A549 (cell line): ENCODE data around the gene PSG1.
"Not testable (repeated sequence)": the region's sequence is repeated elsewhere in the genome, so short reads cannot be mapped to it uniquely, and the experiment has no call there.

ENCODE experiments used
- BCL3 ChIP-seq: fragments of >200 bp; sonication (Bioruptor Twin); formaldehyde crosslinking; IDR thresholded peaks from 3 replicates; pipeline ENCODE4 v1.6.1; 2016
- CTCF ChIP-seq: fragments of >200 bp; sonication (Bioruptor Twin); formaldehyde crosslinking; IDR thresholded peaks from 3 replicates; pipeline ENCODE4 v1.5.1; 2016
- EHF ChIP-seq: fragments of 250-450 bp; sonication (Bioruptor Pico); IDR thresholded peaks from 2 replicates; pipeline ENCODE4 v1.5.0; 2020; ENCODE audit warnings: mild to moderate bottlenecking
- HDAC2 ChIP-seq: fragments of 200-600 bp; sonication (generic); IDR thresholded peaks from 2 replicates; pipeline ENCODE4 v1.6.1; 2016
- JUN ChIP-seq, 2 experiments: fragments of >200 bp; sonication (Bioruptor Twin); formaldehyde crosslinking; IDR thresholded peaks; 2 replicates in 1 of 2; 3 replicates in 1 of 2; pipeline ENCODE4 v1.6.1; 2016 to 2017
- JUNB ChIP-seq: fragments of >200 bp; sonication (Bioruptor Twin); formaldehyde crosslinking; IDR thresholded peaks from 2 replicates; pipeline ENCODE4 v1.6.1; 2016
- KDM1A ChIP-seq: fragments of 200-600 bp; sonication (generic); IDR thresholded peaks from 2 replicates; pipeline ENCODE4 v1.6.1; 2016; ENCODE audit warnings: low read depth, mild to moderate bottlenecking
- KDM5A ChIP-seq: fragments of 200-600 bp; sonication (generic); IDR thresholded peaks from 2 replicates; pipeline ENCODE4 v1.6.1; 2016; ENCODE audit warnings: antibody characterized with exemption, mild to moderate bottlenecking
- NR3C1 ChIP-seq: fragments of >200 bp; sonication (Bioruptor Twin); formaldehyde crosslinking; IDR thresholded peaks from 3 replicates; pipeline ENCODE4 v1.6.1; 2017
- PBX3 ChIP-seq: IDR thresholded peaks from 2 replicates; pipeline ENCODE4 v1.6.1; 2012
- PHF8 ChIP-seq: fragments of 200-600 bp; sonication (generic); IDR thresholded peaks from 2 replicates; pipeline ENCODE4 v1.6.1; 2016; ENCODE audit warnings: low read depth, mild to moderate bottlenecking, antibody characterized with exemption, moderate library complexity, borderline replicate concordance
- POLR2A ChIP-seq: IDR thresholded peaks from 2 replicates; pipeline ENCODE4 v1.6.1; 2012; ENCODE audit warnings: mild to moderate bottlenecking, low read length
- RAD21 ChIP-seq, 2 experiments: fragments of >200 bp in 1 of 2; sonication (Bioruptor Twin) in 1 of 2; formaldehyde crosslinking in 1 of 2; IDR thresholded peaks in 1 of 2; conservative IDR thresholded peaks in 1 of 2; 2 replicates in 1 of 2; 3 replicates in 1 of 2; pipeline ENCODE4 v1.6.1; 2012 to 2018; ENCODE audit warnings: inconsistent platforms in 1 of 2

GRCh38 chr19:42881279-42881678 lies 1.8 kb upstream of the PSG1 start:
- not testable (repeated sequence) for TF ChIP-seq NR3C1; BCL3; POLR2A; EHF (CRISPR knock-in tag); JUN (IDR thresholded peaks at IDR 0.05); HDAC2; KDM1A; JUNB; KDM5A; PHF8; PBX3
- peak; percentile 46 for TF ChIP-seq CTCF
- peak; percentile 49 to 75; a peak in 4 of 5 replicates for TF ChIP-seq RAD21 (conservative IDR thresholded peaks at IDR 0.05 in 1 of 2, IDR thresholded peaks at IDR 0.05 in 1 of 2)
